HG02870 (cell line): ENCODE measurements around the gene IER5L.

Experiments used
- ATAC-seq: cut with Tn5 transposase; IDR thresholded peaks from one replicate; pipeline ENCODE4 v1.9.1; 2021; ENCODE audit warnings: mild to moderate bottlenecking, moderate library complexity; ENCODE audit not compliant: unreplicated experiment

Gene IER5L

GRCh38 chr9:129182625-129183494 is 4.8 kb upstream of the IER5L start:
- no peak for ATAC-seq

GRCh38 chr9:129182122-129182521 is 4.1 kb upstream of the IER5L start:
- ATAC-seq, result no peak

DNA sequence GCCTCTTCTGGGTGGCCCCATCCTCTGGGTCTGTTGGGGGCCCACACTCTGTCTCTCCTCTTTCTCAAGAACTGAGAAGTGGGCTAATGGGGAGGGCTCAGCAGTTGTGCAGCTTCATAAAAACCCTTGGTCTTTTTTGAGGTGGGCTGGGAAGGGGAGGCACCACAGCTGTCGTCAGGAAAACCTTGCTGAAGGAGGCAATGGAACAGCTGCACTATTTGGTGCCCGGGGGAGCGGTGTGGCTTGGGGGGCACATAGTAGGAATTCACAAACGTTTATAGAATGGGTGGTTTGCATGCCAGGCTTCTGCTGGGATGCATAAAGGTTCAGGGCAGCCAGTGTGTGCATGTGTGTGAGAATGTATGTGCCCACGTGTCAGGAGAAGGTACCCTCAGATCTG is 3.2 kb upstream of the IER5L start:
- ATAC-seq, result no peak

- no peak for ATAC-seq
Measured at GRCh38 chr9:129178568-129179382, 714 bp upstream of the IER5L start.

DNA sequence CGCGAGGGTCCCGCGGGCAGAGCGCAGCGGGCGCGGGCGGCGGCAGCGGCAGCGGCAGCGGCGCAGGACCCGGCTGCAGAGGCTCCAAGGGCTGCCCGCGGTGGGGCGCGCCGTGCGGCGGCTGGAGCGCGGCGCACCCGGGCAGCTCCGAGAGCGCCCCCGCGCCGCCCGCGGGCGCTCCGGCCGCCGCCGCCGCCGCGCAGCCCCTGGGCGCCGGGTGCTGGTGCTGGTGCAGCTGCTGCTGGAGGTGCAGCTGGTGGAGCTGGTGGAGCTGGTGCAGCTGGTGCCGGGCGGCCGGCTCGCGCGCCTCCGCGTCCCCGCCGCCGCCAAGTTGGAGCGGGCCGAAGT is 644 bp downstream of the IER5L start:
- ATAC-seq, result no peak

- ATAC-seq, result no peak
Measured at GRCh38 chr9:129176701-129177442, 1.2 kb downstream of the IER5L start.

- no peak for ATAC-seq
Measured at GRCh38 chr9:129175825-129176633, 2.0 kb downstream of the IER5L start.

DNA sequence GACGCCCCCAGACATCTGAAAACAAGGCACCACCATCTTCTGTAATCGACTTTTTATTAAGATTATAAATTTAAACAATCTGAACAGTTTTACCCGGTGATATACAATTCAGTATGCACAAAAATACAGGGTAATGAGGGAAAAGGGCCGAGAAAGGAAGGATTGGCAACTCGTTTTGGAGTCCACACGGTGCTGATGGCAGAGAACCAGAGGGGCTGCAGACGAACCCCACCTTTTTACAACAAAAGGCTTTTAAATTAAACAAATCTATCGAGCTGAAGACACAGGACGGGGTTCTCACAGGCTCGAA is 2.6 kb downstream of the IER5L start:
- no peak for ATAC-seq

DNA sequence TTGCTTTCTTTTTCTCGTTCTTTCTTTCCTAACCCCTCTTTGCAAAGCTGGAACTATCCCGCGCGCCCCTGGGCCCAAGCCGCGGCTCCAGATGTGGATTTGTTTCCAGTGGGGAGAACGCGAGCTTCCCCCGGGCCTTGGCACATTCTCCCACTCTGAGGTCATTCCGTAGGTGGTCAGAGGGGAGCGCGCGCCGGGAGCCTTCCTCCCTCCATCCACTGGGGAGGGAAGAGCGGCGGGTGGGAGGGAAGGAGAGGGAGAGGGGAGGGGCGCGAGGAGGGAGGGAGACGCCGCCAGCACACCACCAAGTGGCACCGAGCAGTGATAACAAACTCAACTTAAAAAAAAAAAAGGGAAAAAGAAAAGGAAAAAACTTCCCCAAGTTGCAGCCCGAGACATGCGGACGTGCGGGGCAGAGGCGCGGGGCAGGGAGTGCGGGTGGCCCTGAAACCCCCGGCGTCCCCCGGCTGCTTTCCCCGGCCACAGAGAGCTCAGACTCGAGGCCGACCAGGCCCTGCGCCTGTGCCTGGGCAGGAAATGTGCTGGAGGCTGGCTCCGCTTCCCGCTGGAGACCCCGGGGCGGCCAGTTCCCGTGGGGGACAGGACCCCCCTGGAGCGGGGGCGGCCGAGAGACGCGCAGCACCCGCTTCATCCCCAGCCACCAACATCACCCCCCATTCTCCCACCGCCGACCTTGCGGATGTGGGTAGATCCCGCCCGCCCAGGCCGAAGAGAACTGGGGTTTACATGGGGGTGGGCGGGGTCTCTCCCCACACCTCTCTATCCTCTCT is 3.1 kb downstream of the IER5L start:
- no peak for ATAC-seq

- no peak for ATAC-seq
Measured at GRCh38 chr9:129174102-129174723, 3.8 kb downstream of the IER5L start.

GRCh38 chr9:129173296-129174101 is 4.6 kb downstream of the IER5L start:
- ATAC-seq, result no peak

DNA sequence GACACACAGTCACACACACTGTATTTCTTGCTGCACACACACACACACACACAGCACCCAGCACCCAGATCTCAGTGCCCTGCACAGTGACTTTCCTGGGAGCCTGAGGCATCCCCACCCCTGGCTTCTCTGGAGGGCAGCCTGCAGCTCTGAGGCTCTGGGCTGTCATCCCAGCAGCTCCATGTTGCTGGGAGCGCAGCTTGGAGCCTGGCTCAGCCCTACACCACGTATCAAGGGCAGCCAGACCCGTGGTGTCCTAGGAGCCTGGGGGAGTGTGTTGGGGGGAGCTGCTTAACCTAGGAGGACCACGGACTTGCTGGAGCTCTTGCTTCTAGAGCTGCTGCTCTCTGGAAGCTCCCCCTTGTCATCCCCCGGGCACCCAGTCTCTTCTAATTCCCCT is 5.2 kb downstream of the IER5L start:
- no peak for ATAC-seq

- ATAC-seq, result no peak
Measured at GRCh38 chr9:129171993-129172751, 5.9 kb downstream of the IER5L start.

DNA sequence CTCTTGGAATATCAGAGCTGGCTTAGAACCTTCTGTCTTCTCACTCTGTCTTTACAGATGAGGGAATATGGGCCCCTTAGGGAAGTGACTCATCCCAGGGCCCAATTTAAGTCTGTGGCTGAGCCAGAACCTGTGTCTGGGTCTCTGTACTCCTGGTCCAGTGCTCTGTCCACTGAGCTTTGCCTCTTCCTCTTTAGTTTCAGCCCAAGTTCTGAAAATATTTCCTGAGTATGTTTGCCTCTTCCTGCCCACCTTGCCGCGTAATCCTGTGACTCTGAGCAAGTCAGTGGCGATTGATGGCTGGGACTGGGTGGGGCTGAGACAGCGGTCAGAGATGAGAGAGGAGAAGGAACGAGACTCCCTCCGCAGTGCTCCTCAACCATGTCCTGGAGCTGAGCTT is 7.8 kb downstream of the IER5L start:
- no peak for ATAC-seq

DNA sequence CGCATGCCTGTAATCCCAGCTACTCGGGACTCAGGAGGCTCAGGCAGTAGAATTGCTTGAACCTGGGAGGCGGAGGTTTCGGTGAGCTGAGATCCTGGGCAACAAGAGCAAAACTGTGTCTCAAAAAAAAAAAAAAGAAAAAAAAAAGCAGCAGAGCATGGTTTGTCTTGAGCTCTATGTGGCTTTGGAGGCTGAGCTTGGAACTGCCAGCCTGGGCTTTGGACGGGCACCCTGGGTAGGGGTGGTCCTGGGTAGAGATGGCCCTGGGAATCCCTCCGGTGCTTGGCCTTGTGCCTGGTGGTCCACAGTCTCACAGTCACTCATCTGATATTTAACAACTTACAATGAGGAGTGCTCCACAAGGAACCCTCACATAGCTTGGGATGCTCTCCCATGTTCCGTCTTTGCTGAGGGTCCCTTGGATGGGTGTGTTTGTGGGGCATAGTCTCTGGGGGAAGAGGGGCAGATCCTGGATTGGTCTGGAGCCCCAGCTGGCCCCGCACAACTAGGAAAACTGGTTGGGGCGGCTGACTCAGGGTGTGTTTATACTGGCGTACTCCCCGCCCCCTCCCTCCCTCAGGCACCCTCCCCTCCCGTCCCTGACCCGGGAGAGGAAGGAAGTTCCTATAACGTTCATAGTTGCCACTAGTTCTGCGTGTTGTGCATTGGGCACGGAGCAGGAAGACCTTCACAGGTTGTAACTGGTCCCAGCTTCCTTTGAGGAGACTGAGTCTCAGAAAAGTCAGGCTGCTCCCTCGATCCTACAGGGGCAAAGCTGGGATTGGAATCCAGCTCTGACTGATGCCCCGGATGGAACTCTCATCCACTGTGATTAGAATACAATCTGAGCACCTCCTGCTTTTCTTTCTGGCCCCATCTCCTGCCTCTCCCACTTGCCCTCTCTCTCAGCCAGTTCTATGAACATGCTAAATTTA is 11.2 kb downstream of the IER5L start:
- no peak for ATAC-seq

DNA sequence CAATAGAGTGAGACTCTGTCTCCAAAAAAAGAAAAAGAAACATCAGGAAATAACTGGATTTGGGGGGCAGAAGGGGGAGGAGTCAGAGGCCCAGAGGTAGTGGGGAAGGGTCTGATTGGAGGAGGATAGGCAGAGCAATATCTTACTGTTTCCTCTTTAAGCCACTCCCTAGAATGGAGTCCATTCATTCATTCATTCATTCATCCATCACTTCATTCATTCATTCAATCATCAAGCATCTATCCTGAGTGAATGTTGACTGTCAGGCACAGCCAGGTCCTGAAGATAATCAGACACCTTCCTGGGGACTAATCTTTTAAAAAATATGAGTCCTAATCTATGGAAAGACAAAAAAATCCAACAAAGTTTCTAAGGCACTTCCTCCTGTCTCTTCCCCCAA is 12.9 kb downstream of the IER5L start:
- no peak for ATAC-seq
